ENCODE measurements around the gene CYBA.

- TF ChIP-seq ZNF282 (CRISPR knock-in tag; IDR thresholded peaks at IDR 0.05) (no peak), STAT5B (CRISPR knock-in tag; IDR thresholded peaks at IDR 0.05) (no peak), CBX1 (IDR thresholded peaks at IDR 0.05; ENCODE audit: low read depth) (no peak), POLR2A (conservative IDR thresholded peaks at IDR 0.05) (no peak), CHD4 (IDR thresholded peaks at IDR 0.05; ENCODE audit: insufficient read depth, insufficient replicate concordance, low read depth, low read length, poor library complexity, severe bottlenecking) (no peak), ZNF766 (CRISPR knock-in tag; conservative IDR thresholded peaks at IDR 0.05) (no peak), ZNF140 (CRISPR knock-in tag; IDR thresholded peaks at IDR 0.05) (no peak), PCBP2 (IDR thresholded peaks at IDR 0.05; ENCODE audit: low read depth, low read length, poor library complexity, severe bottlenecking) (no peak), CTCF (IDR thresholded peaks at IDR 0.05 in 2 of 3, conservative IDR thresholded peaks at IDR 0.05 in 1 of 3; ENCODE audit: insufficient read depth in 2 of 3, low read depth in 1 of 3, low read length in 3 of 3) (no peak), BRF1 (IDR thresholded peaks at IDR 0.05; ENCODE audit: borderline replicate concordance, extremely low read depth, insufficient read length) (no peak), SAFB (IDR thresholded peaks at IDR 0.05; ENCODE audit: borderline replicate concordance, low read depth, low read length) (no peak), POU5F1 (IDR thresholded peaks at IDR 0.05; ENCODE audit: borderline replicate concordance, low read depth, low read length, partially characterized antibody) (no peak)
- TF ChIP-seq, protein P1, sequence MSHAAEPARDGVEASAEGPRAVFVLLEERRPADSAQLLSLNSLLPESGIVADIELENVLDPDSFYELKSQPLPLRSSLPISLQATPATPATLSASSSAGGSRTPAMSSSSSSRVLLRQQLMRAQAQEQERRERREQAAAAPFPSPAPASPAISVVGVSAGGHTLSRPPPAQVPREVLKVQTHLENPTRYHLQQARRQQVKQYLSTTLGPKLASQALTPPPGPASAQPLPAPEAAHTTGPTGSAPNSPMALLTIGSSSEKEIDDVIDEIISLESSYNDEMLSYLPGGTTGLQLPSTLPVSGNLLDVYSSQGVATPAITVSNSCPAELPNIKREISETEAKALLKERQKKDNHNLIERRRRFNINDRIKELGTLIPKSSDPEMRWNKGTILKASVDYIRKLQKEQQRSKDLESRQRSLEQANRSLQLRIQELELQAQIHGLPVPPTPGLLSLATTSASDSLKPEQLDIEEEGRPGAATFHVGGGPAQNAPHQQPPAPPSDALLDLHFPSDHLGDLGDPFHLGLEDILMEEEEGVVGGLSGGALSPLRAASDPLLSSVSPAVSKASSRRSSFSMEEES (CRISPR knock-in tag; IDR thresholded peaks at IDR 0.05): no peak
- TF ChIP-seq, protein P2, sequence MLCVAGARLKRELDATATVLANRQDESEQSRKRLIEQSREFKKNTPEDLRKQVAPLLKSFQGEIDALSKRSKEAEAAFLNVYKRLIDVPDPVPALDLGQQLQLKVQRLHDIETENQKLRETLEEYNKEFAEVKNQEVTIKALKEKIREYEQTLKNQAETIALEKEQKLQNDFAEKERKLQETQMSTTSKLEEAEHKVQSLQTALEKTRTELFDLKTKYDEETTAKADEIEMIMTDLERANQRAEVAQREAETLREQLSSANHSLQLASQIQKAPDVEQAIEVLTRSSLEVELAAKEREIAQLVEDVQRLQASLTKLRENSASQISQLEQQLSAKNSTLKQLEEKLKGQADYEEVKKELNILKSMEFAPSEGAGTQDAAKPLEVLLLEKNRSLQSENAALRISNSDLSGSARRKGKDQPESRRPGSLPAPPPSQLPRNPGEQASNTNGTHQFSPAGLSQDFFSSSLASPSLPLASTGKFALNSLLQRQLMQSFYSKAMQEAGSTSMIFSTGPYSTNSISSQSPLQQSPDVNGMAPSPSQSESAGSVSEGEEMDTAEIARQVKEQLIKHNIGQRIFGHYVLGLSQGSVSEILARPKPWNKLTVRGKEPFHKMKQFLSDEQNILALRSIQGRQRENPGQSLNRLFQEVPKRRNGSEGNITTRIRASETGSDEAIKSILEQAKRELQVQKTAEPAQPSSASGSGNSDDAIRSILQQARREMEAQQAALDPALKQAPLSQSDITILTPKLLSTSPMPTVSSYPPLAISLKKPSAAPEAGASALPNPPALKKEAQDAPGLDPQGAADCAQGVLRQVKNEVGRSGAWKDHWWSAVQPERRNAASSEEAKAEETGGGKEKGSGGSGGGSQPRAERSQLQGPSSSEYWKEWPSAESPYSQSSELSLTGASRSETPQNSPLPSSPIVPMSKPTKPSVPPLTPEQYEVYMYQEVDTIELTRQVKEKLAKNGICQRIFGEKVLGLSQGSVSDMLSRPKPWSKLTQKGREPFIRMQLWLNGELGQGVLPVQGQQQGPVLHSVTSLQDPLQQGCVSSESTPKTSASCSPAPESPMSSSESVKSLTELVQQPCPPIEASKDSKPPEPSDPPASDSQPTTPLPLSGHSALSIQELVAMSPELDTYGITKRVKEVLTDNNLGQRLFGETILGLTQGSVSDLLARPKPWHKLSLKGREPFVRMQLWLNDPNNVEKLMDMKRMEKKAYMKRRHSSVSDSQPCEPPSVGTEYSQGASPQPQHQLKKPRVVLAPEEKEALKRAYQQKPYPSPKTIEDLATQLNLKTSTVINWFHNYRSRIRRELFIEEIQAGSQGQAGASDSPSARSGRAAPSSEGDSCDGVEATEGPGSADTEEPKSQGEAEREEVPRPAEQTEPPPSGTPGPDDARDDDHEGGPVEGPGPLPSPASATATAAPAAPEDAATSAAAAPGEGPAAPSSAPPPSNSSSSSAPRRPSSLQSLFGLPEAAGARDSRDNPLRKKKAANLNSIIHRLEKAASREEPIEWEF (CRISPR knock-in tag; IDR thresholded peaks at IDR 0.05): no peak
Measured at GRCh38 chr16:88673716-88674379, 23.0 kb upstream of the CYBA start.
